Testis (tissue), 2 donors: Measurements from ENCODE around the gene ADGRA1.

Experiments
- POLR2A ChIP-seq: fragments of 450-650 bp; IDR thresholded peaks from one replicate; pipeline ENCODE4 v1.6.1; 2017; ENCODE audit warnings: antibody characterized with exemption, mild to moderate bottlenecking, moderate library complexity
- TF ChIP-seq, protein P1 (sequence below), 3 experiments: fragments of 450-650 bp in 2 of 3; fragments of 200-600 bp in 1 of 3; sonication (generic) in 1 of 3; IDR thresholded peaks; one replicate each; pipeline ENCODE4 v1.5.1; 2016 to 2019; ENCODE audit warnings: antibody characterized with exemption in 3 of 3, mild to moderate bottlenecking in 2 of 3, moderate library complexity in 1 of 3

DNA sequence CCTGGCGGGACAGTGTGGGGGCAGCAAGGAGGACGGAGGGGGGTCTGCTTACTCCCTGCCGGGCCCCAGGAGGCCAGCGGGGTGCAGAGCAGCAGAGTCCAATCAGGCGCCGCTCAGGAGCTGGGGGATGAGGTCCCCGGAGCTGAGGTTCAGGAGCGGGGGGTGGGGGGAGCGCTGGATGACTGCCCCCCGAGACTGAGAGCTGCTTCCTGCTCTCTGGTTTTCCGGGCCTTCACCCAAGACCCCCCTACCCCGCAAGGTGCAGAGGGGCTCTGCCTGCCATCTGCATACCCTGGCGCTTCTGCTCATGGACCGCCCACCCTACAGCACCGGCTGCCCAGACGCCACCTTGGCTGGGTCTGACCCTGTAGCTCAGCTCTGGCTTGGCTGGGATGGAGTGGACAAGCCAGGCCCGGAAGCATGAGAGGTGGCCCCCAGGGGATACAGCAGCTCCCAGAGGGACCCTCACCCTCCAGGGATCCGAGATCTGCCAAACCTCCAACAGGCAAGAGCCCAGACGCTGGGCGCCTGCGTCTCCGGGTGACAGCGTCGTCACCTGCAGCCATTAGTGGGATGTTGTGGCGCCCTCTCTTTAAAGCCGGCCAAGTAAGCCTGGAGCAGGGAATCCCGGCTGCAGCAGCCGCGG is 73.2 kb downstream of the ADGRA1 start:
- TF ChIP-seq, protein P1, sequence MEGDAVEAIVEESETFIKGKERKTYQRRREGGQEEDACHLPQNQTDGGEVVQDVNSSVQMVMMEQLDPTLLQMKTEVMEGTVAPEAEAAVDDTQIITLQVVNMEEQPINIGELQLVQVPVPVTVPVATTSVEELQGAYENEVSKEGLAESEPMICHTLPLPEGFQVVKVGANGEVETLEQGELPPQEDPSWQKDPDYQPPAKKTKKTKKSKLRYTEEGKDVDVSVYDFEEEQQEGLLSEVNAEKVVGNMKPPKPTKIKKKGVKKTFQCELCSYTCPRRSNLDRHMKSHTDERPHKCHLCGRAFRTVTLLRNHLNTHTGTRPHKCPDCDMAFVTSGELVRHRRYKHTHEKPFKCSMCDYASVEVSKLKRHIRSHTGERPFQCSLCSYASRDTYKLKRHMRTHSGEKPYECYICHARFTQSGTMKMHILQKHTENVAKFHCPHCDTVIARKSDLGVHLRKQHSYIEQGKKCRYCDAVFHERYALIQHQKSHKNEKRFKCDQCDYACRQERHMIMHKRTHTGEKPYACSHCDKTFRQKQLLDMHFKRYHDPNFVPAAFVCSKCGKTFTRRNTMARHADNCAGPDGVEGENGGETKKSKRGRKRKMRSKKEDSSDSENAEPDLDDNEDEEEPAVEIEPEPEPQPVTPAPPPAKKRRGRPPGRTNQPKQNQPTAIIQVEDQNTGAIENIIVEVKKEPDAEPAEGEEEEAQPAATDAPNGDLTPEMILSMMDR (IDR thresholded peaks at IDR 0.05): no peak
- no peak for TF ChIP-seq POLR2A
